Measurements from ENCODE around the gene GPC2.

The GPC2 gene

DNA sequence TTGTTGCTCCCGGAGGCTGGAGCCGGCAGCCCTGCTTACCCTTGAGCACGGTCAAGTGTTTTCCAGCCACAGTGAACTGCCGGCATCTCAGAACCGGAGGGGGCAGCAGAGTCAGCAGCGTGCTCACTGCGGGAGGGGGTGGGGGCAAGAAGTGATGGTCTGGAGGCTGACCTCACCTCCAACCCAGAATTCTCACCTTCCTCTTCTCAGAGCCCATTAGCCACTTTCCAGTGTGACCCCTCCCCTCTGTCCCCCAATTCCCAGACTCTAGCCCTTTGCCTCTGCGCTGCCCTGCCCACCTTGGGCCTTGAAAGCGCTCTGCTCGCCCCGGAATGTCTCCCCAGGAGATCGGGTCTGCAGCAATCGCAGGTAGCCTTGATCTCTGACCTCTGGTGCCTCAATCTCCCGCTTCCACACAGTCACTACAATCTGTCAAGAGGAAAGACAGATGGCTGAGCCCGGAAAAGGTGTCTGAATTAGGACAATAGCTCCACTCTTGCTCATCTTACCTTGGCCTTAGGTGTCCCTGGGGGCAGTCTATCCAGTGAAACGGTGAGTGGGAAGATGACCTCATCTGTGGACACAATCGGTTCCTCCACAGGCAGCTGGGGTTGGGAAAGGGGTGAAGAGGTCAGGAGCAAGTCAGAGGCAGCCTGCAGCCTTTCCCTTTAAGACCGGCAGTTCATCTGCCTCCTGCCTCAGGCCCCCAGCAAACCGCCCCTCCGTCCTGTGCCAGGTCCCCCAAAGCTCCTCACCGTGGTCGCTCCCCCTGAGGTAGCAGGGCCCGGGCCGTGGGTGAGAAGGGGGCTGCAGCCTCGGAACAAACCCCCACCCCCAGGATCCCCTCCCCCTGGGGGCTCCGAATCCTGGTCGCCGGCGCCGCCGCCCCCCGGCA, 19.6 kb downstream of the GPC2 start:
- peak overlapping the region; percentile 88 for H3K4me3 ChIP-seq (ENCODE audit: extremely low read depth, insufficient read depth, low read length, poor library complexity, severe bottlenecking)
- peaks cover 15% of the 10 kb centered on the region for H3K4me1 ChIP-seq (ENCODE audit: control insufficient read depth, insufficient read depth, low read length, poor library complexity, severe bottlenecking)
- H3K9me3 ChIP-seq (ENCODE audit: control insufficient read depth, low read length): no peaks in the 10 kb centered on the region
- 24 to 40% methylated on average over 13 to 19 of the region's 32 CpGs for WGBS, 2 experiments (ENCODE audit: insufficient coverage in 2 of 2)
- H3K27ac ChIP-seq (ENCODE audit: low read depth, low read length, severe bottlenecking): peak overlapping the region; percentile 41
- peaks cover 46% of the 10 kb centered on the region for H3K36me3 ChIP-seq (ENCODE audit: control insufficient read depth, insufficient read depth, low read length)

DNA sequence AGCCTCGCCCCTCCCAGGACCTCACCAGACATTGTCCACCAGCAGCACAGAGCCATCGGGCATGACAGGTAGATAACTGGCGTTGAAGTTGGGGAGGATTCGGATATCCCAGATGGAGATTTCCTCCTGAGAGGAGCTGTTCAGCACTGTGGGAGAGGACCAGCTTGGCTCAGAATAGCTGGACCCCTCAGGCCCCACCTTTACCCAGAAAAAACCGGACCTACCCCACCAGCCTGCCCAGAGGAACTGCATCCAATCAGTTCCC, 20.2 kb downstream of the GPC2 start:
- peak overlapping the region; percentile 88 for H3K4me3 ChIP-seq (ENCODE audit: extremely low read depth, insufficient read depth, low read length, poor library complexity, severe bottlenecking)

DNA sequence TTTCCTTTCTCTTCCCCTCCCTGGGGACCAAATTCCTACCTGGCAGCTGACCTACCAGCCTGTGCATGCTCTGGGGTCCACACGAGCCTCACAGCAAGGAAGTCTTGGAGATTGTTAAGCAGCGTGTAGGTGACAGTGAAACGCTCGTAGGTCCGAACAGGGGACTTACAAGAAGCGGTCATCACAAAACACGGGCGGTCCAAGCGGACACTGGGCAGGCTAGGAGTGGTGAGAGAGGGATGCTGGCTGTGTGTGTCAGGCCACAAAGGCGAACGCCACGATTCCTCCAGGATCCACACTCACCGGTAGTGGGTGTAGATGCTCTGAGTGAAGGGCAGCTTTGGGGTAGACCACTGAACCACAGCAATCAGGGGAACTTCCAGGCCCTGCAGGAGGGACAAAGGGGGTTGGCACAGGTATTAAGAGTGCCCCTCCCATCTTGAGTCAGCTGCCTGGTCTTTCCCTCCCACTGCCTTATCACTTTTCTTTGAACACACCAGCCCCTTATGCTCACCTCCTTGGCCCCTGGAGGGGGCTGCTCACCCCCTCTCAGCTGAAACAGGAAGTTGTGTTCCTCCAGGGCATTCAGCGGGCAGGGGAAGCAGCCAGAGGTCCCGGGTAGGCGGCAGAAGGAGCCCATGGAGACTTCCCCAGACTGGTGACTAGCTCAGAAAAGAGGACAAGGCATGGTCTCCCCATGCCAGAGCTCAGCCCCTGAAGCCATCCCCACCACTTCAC, 20.7 kb downstream of the GPC2 start:
- H3K36me3 ChIP-seq (ENCODE audit: control insufficient read depth, insufficient read depth, low read length): peaks cover 55% of the 10 kb centered on the region
- no peaks in the 10 kb centered on the region for H3K9me3 ChIP-seq (ENCODE audit: control insufficient read depth, low read length)
- no peak overlapping the region for H3K27ac ChIP-seq (ENCODE audit: low read depth, low read length, severe bottlenecking)
- H3K4me3 ChIP-seq (ENCODE audit: extremely low read depth, insufficient read depth, low read length, poor library complexity, severe bottlenecking): peak overlapping the region; percentile 88
- peaks cover 15% of the 10 kb centered on the region for H3K4me1 ChIP-seq (ENCODE audit: control insufficient read depth, insufficient read depth, low read length, poor library complexity, severe bottlenecking)
- WGBS, 2 experiments (ENCODE audit: insufficient coverage in 2 of 2): 86 to 92% methylated on average over 12 to 14 of the region's 16 CpGs

More for the DNA sequence above, 20.2 kb downstream of the GPC2 start:
- Histone ChIP-seq H3K36me3 (ENCODE audit: control insufficient read depth, insufficient read depth, low read length) (peaks cover 51% of the 10 kb centered on the region), H3K4me1 (ENCODE audit: control insufficient read depth, insufficient read depth, low read length, poor library complexity, severe bottlenecking) (peaks cover 15% of the 10 kb centered on the region), H3K9me3 (ENCODE audit: control insufficient read depth, low read length) (no peaks in the 10 kb centered on the region), H3K27ac (ENCODE audit: low read depth, low read length, severe bottlenecking) (no peak overlapping the region)
- WGBS, 2 experiments (ENCODE audit: insufficient coverage in 2 of 2): 33 to 82% methylated on average over 1 to 3 of the region's 5 CpGs

DNA sequence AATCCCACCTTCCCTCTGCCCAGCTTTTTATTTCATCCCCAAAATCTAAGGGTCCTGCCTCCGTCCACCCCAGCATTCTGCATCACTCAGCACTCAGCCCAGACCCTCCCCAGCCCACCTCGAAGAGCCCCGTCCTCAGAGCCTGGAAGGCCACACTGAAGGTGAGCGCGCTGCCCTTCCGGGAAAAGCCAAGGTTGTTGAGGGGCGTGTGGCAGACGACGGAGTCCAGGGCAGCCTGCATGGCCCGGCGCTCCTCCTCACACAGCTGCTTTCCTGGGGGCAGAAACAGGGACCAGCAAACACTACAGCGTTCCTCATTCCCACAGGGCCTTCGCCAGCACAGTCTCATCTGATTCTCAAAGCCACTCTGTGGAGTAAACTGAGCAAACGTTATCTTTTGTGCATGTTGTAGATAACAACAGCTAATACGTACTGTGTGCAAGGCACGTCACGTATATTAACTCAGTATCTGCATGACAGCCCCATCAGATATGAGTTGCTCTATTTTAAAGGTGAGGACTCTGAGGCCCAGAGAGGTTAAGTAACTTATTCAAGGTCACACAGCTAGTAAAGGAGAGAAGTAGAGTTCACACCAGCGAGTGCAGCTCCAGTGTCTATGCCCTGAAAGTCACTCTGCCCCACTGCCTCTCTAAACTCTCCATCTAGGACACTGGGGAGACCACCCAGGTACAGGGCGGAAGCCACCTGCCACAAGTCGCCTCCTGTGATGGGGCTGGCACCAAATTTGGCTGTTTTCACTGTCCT, 21.4 kb downstream of the GPC2 start:
- WGBS, 2 experiments (ENCODE audit: insufficient coverage in 2 of 2): 95 to 99% methylated on average over 18 of the region's 20 CpGs
- Histone ChIP-seq H3K27ac (ENCODE audit: low read depth, low read length, severe bottlenecking) (no peak overlapping the region), H3K4me3 (ENCODE audit: extremely low read depth, insufficient read depth, low read length, poor library complexity, severe bottlenecking) (no peak overlapping the region), H3K4me1 (ENCODE audit: control insufficient read depth, insufficient read depth, low read length, poor library complexity, severe bottlenecking) (peaks cover 15% of the 10 kb centered on the region), H3K9me3 (ENCODE audit: control insufficient read depth, low read length) (no peaks in the 10 kb centered on the region), H3K36me3 (ENCODE audit: control insufficient read depth, insufficient read depth, low read length) (peaks cover 55% of the 10 kb centered on the region)

- Histone ChIP-seq H3K4me1 (ENCODE audit: control insufficient read depth, insufficient read depth, low read length, poor library complexity, severe bottlenecking) (peaks cover 15% of the 10 kb centered on the region), H3K36me3 (ENCODE audit: control insufficient read depth, insufficient read depth, low read length) (peaks cover 55% of the 10 kb centered on the region), H3K27ac (ENCODE audit: low read depth, low read length, severe bottlenecking) (no peak overlapping the region), H3K9me3 (ENCODE audit: control insufficient read depth, low read length) (no peaks in the 10 kb centered on the region), H3K4me3 (ENCODE audit: extremely low read depth, insufficient read depth, low read length, poor library complexity, severe bottlenecking) (no peak overlapping the region)
- 84 to 86% methylated on average over 15 to 30 of the region's 30 CpGs for WGBS, 2 experiments (ENCODE audit: insufficient coverage in 2 of 2)
Observed at GRCh38 chr7:100154651-100155491, 22.3 kb downstream of the GPC2 start.

DNA sequence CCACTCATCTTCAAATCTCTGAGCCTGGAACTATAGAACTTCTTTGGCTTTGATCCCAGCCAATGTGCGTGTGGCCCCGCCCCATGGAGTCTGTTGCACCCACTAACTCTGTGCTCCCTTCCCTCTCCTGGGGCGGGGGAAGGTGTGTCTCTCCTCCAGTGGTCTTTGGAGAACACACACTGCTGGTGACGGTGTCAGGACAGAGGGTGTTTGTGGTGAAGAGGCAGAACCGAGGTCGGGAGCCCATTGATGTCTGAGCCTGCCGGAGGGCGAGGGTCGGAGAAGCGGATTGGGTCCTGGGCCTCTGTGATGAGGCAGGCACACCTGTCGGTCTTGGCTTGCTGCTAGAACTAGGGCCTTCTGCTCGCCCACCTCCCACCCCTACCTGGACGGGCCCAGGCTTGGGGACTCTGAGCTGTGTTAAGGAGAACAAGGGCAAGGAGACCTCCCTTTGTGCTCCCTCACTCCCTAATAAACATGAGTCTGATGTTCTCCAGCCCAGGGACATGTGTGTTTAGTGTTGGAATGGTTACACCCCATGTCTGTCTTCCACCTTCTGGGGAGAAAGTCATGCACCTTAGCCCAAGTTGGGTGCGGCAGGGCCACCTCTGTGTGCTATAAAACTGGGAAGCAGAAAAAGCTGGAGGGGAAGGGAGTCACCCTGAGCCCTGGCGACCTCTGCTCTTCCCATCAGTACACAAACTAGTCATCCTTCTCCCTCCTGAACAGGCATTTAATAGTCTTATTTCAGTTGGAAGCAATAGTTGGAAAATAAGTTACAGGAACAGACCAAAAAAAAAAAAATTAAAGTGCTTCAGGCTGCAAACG, 23.3 kb downstream of the GPC2 start:
- 89 to 94% methylated on average over 10 to 11 of the region's 16 CpGs for WGBS, 2 experiments (ENCODE audit: insufficient coverage in 2 of 2)
- H3K27ac ChIP-seq (ENCODE audit: low read depth, low read length, severe bottlenecking): no peak overlapping the region
- peaks cover 15% of the 10 kb centered on the region for H3K4me1 ChIP-seq (ENCODE audit: control insufficient read depth, insufficient read depth, low read length, poor library complexity, severe bottlenecking)
- no peak overlapping the region for H3K4me3 ChIP-seq (ENCODE audit: extremely low read depth, insufficient read depth, low read length, poor library complexity, severe bottlenecking)
- peaks cover 55% of the 10 kb centered on the region for H3K36me3 ChIP-seq (ENCODE audit: control insufficient read depth, insufficient read depth, low read length)
- no peaks in the 10 kb centered on the region for H3K9me3 ChIP-seq (ENCODE audit: control insufficient read depth, low read length)

GRCh38 chr7:100152937-100153666, 24.1 kb downstream of the GPC2 start:
- 91 to 95% methylated on average over 11 to 12 of the region's 18 CpGs for WGBS, 2 experiments (ENCODE audit: insufficient coverage in 2 of 2)
- H3K9me3 ChIP-seq (ENCODE audit: control insufficient read depth, low read length): no peaks in the 10 kb centered on the region
- peaks cover 18% of the 10 kb centered on the region for H3K4me1 ChIP-seq (ENCODE audit: control insufficient read depth, insufficient read depth, low read length, poor library complexity, severe bottlenecking)
- H3K4me3 ChIP-seq (ENCODE audit: extremely low read depth, insufficient read depth, low read length, poor library complexity, severe bottlenecking): no peak overlapping the region
- H3K27ac ChIP-seq (ENCODE audit: low read depth, low read length, severe bottlenecking): no peak overlapping the region
- H3K36me3 ChIP-seq (ENCODE audit: control insufficient read depth, insufficient read depth, low read length): peaks cover 55% of the 10 kb centered on the region

DNA sequence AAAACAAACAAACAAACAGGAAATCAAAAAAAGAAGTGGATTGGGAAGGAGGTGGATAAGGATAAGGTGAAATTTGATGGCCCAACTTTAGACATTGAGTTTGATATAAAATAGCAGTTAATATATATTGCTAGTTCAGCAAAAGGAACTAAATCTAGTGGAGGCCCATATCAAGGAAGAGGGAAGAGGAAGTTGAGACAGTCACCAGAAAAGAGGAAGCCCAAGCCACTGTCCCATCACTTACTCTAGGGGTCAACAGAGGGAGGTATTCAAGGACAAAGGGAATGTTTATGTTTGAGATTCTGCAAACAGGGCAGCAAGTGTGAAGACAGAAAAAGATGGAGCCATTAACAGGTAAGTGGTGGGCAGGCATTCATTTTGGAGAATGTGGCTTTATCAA, 24.8 kb downstream of the GPC2 start:
- H3K4me1 ChIP-seq (ENCODE audit: control insufficient read depth, insufficient read depth, low read length, poor library complexity, severe bottlenecking): peaks cover 18% of the 10 kb centered on the region
- no peak overlapping the region for H3K4me3 ChIP-seq (ENCODE audit: extremely low read depth, insufficient read depth, low read length, poor library complexity, severe bottlenecking)
- H3K36me3 ChIP-seq (ENCODE audit: control insufficient read depth, insufficient read depth, low read length): peaks cover 54% of the 10 kb centered on the region
- no peak overlapping the region for H3K27ac ChIP-seq (ENCODE audit: low read depth, low read length, severe bottlenecking)
- H3K9me3 ChIP-seq (ENCODE audit: control insufficient read depth, low read length): no peaks in the 10 kb centered on the region

GRCh38 chr7:100148559-100149328, 28.4 kb downstream of the GPC2 start, which contains the start of gene LAMTOR4:
TSS of gene LAMTOR4 (plus strand) at chr7:100148918. CDS start at chr7:100148973, 55 bp downstream.
- H3K27ac ChIP-seq (ENCODE audit: low read depth, low read length, severe bottlenecking): peak within 1 kb of the TSS; percentile 53
- H3K4me1 ChIP-seq (ENCODE audit: control insufficient read depth, insufficient read depth, low read length, poor library complexity, severe bottlenecking): peaks cover 3% of the 10 kb centered on the region
- peak within 1 kb of the TSS; percentile 92 for H3K4me3 ChIP-seq (ENCODE audit: extremely low read depth, insufficient read depth, low read length, poor library complexity, severe bottlenecking)
- H3K36me3 ChIP-seq (ENCODE audit: control insufficient read depth, insufficient read depth, low read length): peaks cover 20% of the 10 kb centered on the region
- H3K9me3 ChIP-seq (ENCODE audit: control insufficient read depth, low read length): no peaks in the 10 kb centered on the region
- 1% methylated on average over 18 to 27 of the region's 46 CpGs for WGBS, 2 experiments (ENCODE audit: insufficient coverage in 2 of 2)

Data from mesodermal cell (in vitro differentiated cells).